Stomach smooth muscle (tissue), 2 donors: ENCODE results near the gene STARD8.
"Not testable (repeated sequence)": the region's sequence is repeated elsewhere in the genome, so short reads cannot be mapped to it uniquely, and the experiment has no call there.

Source experiments
- H3K27ac ChIP-seq: one replicate; pipeline ENCODE4 v1.7.0; 2013; ENCODE audit warnings: mild to moderate bottlenecking, low read length, inconsistent platforms
- H3K27me3 ChIP-seq, 2 donors: one replicate each; pipeline ENCODE4 v1.7.0; 2013; ENCODE audit warnings: low read length in 2 of 2; ENCODE audit not compliant: insufficient read depth in 2 of 2, control insufficient read depth in 1 of 2
- H3K36me3 ChIP-seq, 2 donors: one replicate each; pipeline ENCODE4 v1.7.0; 2013; ENCODE audit warnings: low read length in 2 of 2; ENCODE audit not compliant: control insufficient read depth in 2 of 2, insufficient read depth in 2 of 2
- H3K4me1 ChIP-seq: one replicate; pipeline ENCODE4 v1.7.0; 2013; ENCODE audit warnings: low read length; ENCODE audit not compliant: control insufficient read depth, insufficient read depth
- H3K4me3 ChIP-seq, 2 donors: one replicate each; pipeline ENCODE4 v1.7.0; 2013; ENCODE audit warnings: low read length in 2 of 2
- H3K9ac ChIP-seq, 2 donors: one replicate each; pipeline ENCODE4 v1.7.0; 2013; ENCODE audit warnings: low read length in 2 of 2, mild to moderate bottlenecking in 1 of 2
- H3K9me3 ChIP-seq, 2 donors: one replicate each; pipeline ENCODE4 v1.7.0; 2013; ENCODE audit warnings: low read length in 2 of 2; ENCODE audit not compliant: control insufficient read depth in 2 of 2
- donor health status: healthy.
- donor health status: Pancreatic carcinoma.

The STARD8 gene, protein sequence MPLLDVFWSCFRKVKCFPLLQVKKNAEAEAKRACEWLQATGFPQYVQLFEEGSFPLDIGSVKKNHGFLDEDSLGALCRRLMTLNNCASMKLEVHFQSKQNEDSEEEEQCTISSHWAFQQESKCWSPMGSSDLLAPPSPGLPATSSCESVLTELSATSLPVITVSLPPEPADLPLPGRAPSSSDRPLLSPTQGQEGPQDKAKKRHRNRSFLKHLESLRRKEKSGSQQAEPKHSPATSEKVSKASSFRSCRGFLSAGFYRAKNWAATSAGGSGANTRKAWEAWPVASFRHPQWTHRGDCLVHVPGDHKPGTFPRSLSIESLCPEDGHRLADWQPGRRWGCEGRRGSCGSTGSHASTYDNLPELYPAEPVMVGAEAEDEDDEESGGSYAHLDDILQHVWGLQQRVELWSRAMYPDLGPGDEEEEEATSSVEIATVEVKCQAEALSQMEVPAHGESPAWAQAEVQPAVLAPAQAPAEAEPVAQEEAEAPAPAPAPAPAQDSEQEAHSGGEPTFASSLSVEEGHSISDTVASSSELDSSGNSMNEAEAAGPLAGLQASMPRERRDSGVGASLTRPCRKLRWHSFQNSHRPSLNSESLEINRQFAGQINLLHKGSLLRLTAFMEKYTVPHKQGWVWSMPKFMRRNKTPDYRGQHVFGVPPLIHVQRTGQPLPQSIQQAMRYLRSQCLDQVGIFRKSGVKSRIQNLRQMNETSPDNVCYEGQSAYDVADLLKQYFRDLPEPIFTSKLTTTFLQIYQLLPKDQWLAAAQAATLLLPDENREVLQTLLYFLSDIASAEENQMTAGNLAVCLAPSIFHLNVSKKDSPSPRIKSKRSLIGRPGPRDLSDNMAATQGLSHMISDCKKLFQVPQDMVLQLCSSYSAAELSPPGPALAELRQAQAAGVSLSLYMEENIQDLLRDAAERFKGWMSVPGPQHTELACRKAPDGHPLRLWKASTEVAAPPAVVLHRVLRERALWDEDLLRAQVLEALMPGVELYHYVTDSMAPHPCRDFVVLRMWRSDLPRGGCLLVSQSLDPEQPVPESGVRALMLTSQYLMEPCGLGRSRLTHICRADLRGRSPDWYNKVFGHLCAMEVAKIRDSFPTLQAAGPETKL

GRCh38 chrX:68647156-68647957, at the start of gene STARD8:
TSS of gene STARD8 (plus strand) at chrX:68647666. CDS start at chrX:68647883, 217 bp downstream.
- Histone ChIP-seq H3K27me3 (peaks cover 0 to 19% of the 10 kb centered on the region in 2 donors), H3K9ac (peak within 1 kb of the TSS in 1 of 2 donors; percentile 22), H3K4me1 (peaks cover 4% of the 10 kb centered on the region), H3K36me3 (no peaks in the 10 kb centered on the region), H3K4me3 (peak within 1 kb of the TSS; percentile 40 to 59), H3K9me3 (no peaks in the 10 kb centered on the region), H3K27ac (no peak within 1 kb of the TSS)

- Histone ChIP-seq H3K9me3 (peaks cover 0 to 5% of the 10 kb centered on the region in 2 donors), H3K4me3 (no peak overlapping the region), H3K27me3 (peaks cover 0 to 4% of the 10 kb centered on the region in 2 donors), H3K4me1 (no peaks in the 10 kb centered on the region), H3K9ac (no peak overlapping the region), H3K36me3 (no peaks in the 10 kb centered on the region), H3K27ac (no peak overlapping the region)
Measured at GRCh38 chrX:68598841-68599240, 48.6 kb upstream of the STARD8 start.

DNA sequence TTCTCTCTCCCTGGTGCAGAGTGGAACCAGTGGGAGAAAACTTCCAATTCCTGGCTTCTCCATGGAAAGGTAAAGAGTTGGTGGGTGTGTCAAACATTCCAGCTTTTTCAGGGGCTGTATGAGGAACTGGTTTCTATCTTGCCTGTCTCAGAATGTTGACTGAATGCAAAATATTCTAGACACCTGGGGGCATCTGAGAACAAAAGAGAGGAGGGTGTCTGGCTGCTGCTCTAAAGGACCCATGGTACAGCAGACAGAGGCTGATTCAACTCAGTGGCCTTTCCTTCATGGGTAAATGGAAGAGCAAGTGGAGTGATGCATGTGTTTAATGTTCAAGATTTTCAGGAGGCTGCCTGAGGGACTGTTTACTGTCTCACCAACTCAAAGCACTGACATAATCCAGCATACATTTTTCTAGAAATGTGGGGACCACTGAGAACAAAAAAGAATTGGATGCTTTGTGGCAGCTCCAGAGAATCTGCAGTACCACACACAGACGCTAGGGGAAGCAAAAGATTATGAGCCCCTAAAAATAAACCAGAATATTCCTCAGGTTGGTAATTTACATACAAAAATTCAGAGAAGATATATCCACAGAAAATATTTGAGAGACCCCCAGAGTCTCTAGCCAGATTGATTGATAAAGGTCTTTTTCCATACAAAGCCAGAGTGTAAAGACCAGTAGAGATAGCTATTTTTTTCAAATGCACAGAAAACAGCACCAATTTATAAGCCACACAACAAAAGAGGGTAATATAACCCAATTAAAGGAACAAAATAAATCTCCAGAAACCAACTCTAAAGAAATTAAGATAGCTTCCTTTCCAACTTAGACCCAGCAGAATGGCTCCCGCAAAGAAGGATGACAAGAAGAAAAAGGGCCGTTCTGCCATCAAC, 48.0 kb upstream of the STARD8 start:
- peaks cover 0 to 4% of the 10 kb centered on the region in 2 donors for H3K27me3 ChIP-seq
- peaks cover 0 to 5% of the 10 kb centered on the region in 2 donors for H3K9me3 ChIP-seq
- no peak overlapping the region for H3K27ac ChIP-seq
- H3K4me3 ChIP-seq = no peak overlapping the region
- no peak overlapping the region for H3K9ac ChIP-seq
- no peaks in the 10 kb centered on the region for H3K36me3 ChIP-seq
- H3K4me1 ChIP-seq = no peaks in the 10 kb centered on the region

- not testable (repeated sequence) for H3K4me3 ChIP-seq, H3K9ac ChIP-seq, H3K4me1 ChIP-seq, H3K36me3 ChIP-seq, H3K27ac ChIP-seq, H3K27me3 ChIP-seq, H3K9me3 ChIP-seq
Measured at GRCh38 chrX:68604216-68604615, 43.2 kb upstream of the STARD8 start.

GRCh38 chrX:68614733-68615132, 32.7 kb upstream of the STARD8 start:
- not testable (repeated sequence) for H3K4me1 ChIP-seq, H3K36me3 ChIP-seq, H3K27ac ChIP-seq

DNA sequence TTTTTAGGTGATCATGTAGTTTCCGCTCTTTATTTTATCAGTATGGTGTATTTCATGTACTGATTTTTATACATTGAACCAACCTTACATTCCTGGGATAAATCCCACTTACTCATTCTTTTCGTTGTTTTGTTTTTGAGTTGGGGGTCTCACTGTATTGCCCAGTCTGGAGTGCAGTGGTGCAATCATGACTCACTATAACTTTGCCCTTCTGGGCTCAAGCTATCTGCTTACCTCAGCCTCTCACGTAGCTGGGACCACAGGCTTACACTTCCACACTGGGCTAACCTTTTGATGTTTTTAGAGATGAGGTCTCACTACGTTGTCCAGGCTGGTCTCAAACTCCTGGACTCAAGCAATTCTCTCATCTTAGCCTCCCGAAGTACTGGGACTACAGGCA, 19.5 kb upstream of the STARD8 start:
- H3K27ac ChIP-seq = no peak overlapping the region
- H3K9me3 ChIP-seq = no peaks in the 10 kb centered on the region
- no peak overlapping the region for H3K4me3 ChIP-seq
- H3K4me1 ChIP-seq = peaks cover 4% of the 10 kb centered on the region
- H3K27me3 ChIP-seq = peaks cover 0 to 9% of the 10 kb centered on the region in 2 donors
- H3K9ac ChIP-seq = no peak overlapping the region
- no peaks in the 10 kb centered on the region for H3K36me3 ChIP-seq

More at GRCh38 chrX:68614733-68615132, 32.7 kb upstream of the STARD8 start:
- H3K27me3 ChIP-seq, H3K4me3 ChIP-seq, H3K9ac ChIP-seq, H3K9me3 ChIP-seq: not testable (repeated sequence)

- H3K4me3 ChIP-seq, H3K9ac ChIP-seq, H3K27ac ChIP-seq, H3K4me1 ChIP-seq, H3K9me3 ChIP-seq, H3K36me3 ChIP-seq: not testable (repeated sequence)
- H3K27me3 ChIP-seq = peaks cover 0 to 11% of the 10 kb centered on the region in 2 donors
Measured at GRCh38 chrX:68629936-68630335, 17.5 kb upstream of the STARD8 start.

DNA sequence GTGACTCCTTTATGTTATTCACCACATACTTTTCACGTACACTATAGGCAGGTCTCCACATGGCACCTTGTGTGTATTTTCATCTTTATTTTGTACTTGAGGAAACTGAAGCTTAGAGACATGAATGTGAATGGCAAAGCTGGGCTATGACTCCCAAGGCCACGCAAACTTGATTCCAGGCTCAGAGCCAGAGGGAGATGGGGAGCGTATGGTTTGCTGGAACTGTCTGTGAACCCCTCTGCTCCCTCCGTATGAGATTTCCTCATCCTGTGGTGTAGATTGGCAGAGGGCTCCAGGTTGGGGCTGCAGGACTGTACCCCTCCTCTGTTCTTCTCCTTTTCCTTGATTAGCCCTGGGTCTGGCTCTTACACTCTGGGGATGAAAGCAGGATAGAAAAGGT, 16.1 kb upstream of the STARD8 start:
- H3K27me3 ChIP-seq = peaks cover 0 to 13% of the 10 kb centered on the region in 2 donors
- no peak overlapping the region for H3K9ac ChIP-seq
- no peaks in the 10 kb centered on the region for H3K36me3 ChIP-seq
- H3K9me3 ChIP-seq = no peaks in the 10 kb centered on the region
- no peak overlapping the region for H3K4me3 ChIP-seq
- no peak overlapping the region for H3K27ac ChIP-seq
- peaks cover 4% of the 10 kb centered on the region for H3K4me1 ChIP-seq

DNA sequence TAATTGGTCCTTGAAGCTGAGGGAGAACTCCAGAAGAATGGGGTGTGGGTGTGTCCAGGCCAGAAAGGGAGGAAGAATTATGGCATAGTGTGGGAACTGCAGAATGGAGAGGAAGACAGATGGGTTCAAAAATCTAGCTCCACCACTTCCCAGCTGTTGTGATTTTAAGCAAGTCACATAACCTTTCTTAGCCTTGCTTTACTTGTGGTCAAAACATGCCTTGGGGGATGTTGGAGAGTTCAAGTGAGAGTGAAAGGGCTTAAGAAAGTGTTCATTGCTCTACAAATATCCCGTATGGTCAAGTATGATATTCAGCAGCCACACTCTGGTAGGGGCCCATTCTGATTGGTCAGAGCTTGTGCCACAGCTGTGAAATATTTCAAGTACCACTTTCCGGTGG, 15.0 kb upstream of the STARD8 start:
- Histone ChIP-seq H3K36me3 (no peaks in the 10 kb centered on the region), H3K9ac (no peak overlapping the region), H3K4me1 (peaks cover 4% of the 10 kb centered on the region), H3K9me3 (no peaks in the 10 kb centered on the region), H3K27ac (no peak overlapping the region), H3K27me3 (peaks cover 0 to 17% of the 10 kb centered on the region in 2 donors), H3K4me3 (no peak overlapping the region)
